ENCODE measurements around the gene CYTH1. TPM values are rescaled to one million over a fixed set of nuclear protein-coding genes. Genes with fewer than 3 reads are reported as not detected.

The CYTH1 gene
- total RNA-seq, 1 experiment from 2014 or later = 40.3 TPM

DNA sequence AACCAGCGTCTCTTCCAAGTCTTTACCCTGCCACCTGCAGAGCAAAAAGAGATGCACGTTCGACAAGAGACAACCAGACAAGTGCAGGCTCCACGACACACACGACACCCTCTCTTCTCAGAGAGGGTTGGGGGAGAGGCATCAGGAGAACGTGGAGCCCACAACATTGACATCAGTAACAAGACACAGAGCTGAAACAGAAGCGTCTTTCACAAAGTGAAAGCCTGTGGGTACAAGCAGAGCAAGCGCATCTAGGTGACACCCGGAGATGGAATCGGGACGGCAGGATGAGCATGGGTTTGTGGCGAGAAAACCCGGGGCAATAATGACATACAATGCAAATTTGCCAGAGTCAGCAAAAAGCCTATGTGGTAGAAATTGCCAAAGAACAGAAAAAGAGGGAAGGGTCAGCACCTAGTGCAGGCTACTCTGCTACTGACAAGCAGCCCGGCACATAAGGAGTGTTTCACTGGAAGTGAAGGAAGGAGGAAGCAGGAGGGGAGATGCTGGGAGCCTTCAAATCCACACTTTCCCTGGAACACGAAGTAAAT, 89.5 kb downstream of the CYTH1 start:
- intact Hi-C loops (cut with micrococcal nuclease; ENCODE audit: unreplicated experiment) = no loop called here
- no peaks in the 10 kb centered on the region for H3K9me2 ChIP-seq (ENCODE audit: insufficient read depth)
- H2AFZ ChIP-seq = no peak overlapping the region
- no peak for DNase-seq
- no peak for TF ChIP-seq EZH2 (IDR thresholded peaks at IDR 0.05; ENCODE audit: low read depth)
- TF ChIP-seq, protein P1, sequence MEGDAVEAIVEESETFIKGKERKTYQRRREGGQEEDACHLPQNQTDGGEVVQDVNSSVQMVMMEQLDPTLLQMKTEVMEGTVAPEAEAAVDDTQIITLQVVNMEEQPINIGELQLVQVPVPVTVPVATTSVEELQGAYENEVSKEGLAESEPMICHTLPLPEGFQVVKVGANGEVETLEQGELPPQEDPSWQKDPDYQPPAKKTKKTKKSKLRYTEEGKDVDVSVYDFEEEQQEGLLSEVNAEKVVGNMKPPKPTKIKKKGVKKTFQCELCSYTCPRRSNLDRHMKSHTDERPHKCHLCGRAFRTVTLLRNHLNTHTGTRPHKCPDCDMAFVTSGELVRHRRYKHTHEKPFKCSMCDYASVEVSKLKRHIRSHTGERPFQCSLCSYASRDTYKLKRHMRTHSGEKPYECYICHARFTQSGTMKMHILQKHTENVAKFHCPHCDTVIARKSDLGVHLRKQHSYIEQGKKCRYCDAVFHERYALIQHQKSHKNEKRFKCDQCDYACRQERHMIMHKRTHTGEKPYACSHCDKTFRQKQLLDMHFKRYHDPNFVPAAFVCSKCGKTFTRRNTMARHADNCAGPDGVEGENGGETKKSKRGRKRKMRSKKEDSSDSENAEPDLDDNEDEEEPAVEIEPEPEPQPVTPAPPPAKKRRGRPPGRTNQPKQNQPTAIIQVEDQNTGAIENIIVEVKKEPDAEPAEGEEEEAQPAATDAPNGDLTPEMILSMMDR (conservative IDR thresholded peaks at IDR 0.05) = no peak
- no peaks in the 10 kb centered on the region for H3K4me1 ChIP-seq (replicated peaks; ENCODE audit: insufficient read depth)
- no peak overlapping the region for H3K27ac ChIP-seq
- H3K36me3 ChIP-seq (ENCODE audit: low read depth) = peaks cover 3% of the 10 kb centered on the region; the same call in 1 of the 2 replicates
- CTCF ChIA-PET = no interaction called here
- POLR2A ChIA-PET (ENCODE audit: unreplicated experiment) = no interaction called here
- H3K27me3 ChIP-seq (ENCODE audit: insufficient read depth, low read depth) = no peaks in the 10 kb centered on the region
- no peaks in the 10 kb centered on the region for H3F3A ChIP-seq (ENCODE audit: insufficient read depth, low read depth)
- no TSS peak for BruUV-seq (replicated peaks)
- H3K79me2 ChIP-seq (ENCODE audit: low read depth) = no peaks in the 10 kb centered on the region
- H3K4me3 ChIP-seq = no peak overlapping the region
- no peak overlapping the region for H3K4me2 ChIP-seq
- no peaks in the 10 kb centered on the region for H3K9me3 ChIP-seq (ENCODE audit: insufficient read depth, low read depth)
- H4K20me1 ChIP-seq (ENCODE audit: insufficient read depth) = no peaks in the 10 kb centered on the region

DNA sequence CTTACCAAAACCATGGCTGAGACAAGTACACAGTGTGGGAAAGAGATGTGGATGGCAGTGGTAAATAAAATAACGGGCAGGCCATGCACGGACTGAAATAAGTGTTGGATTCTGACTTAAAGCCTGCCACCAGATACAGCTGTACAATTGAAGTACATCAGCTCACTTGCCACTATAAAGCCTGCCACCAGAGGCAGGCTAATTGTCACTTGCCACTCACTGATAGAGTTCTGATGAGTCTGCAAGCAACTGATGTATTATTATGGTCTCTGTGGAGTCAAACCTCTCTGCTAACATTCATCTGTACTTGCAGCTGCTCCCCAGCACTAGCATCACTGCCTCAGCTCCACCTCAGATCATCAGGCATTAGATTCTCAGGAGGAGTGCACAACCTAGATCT, 93.0 kb downstream of the CYTH1 start:
- no peaks in the 10 kb centered on the region for H3K9me2 ChIP-seq (ENCODE audit: insufficient read depth)
- no peaks in the 10 kb centered on the region for H3K4me1 ChIP-seq (replicated peaks; ENCODE audit: insufficient read depth)
- H3K4me3 ChIP-seq = no peak overlapping the region
- no peaks in the 10 kb centered on the region for H4K20me1 ChIP-seq (ENCODE audit: insufficient read depth)
- no peak for DNase-seq
- no peaks in the 10 kb centered on the region for H3K9me3 ChIP-seq (ENCODE audit: insufficient read depth, low read depth)
- TF ChIP-seq, protein P1 (conservative IDR thresholded peaks at IDR 0.05) = no peak
- TF ChIP-seq EZH2 (IDR thresholded peaks at IDR 0.05; ENCODE audit: low read depth) = no peak
- H3K4me2 ChIP-seq = no peak overlapping the region
- intact Hi-C loops (cut with micrococcal nuclease; ENCODE audit: unreplicated experiment) = no loop called here
- no peaks in the 10 kb centered on the region for H3K79me2 ChIP-seq (ENCODE audit: low read depth)
- ChIA-PET CTCF (no interaction called here), POLR2A (ENCODE audit: unreplicated experiment) (no interaction called here)
- no peaks in the 10 kb centered on the region for H3K27me3 ChIP-seq (ENCODE audit: insufficient read depth, low read depth)
- H3F3A ChIP-seq (ENCODE audit: insufficient read depth, low read depth) = no peaks in the 10 kb centered on the region
- H3K27ac ChIP-seq = no peak overlapping the region
- no TSS peak for BruUV-seq (replicated peaks)
- no peak overlapping the region for H2AFZ ChIP-seq
- no peaks in the 10 kb centered on the region for H3K36me3 ChIP-seq (ENCODE audit: low read depth)

DNA sequence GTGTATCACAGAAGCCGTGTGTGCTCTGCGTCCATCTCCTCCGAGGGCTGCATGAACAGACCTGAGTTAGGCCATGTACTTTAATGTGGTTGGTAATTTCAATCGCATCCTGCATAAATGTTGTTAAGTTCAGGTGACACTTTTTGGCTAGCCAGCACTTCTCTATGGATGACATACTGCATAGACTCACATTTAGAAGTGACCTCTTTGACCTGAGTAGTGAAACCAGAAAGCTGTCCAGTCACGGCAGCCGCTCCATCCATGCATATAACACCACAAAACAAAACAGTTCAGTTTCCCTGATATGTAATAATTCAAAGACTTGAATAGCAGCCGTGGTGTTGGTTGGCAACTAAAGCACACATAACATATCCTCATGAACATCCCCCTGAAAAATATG, 94.1 kb downstream of the CYTH1 start:
- Histone ChIP-seq H3K4me2 (no peak overlapping the region), H3K27me3 (ENCODE audit: insufficient read depth, low read depth) (no peaks in the 10 kb centered on the region), H3K36me3 (ENCODE audit: low read depth) (no peaks in the 10 kb centered on the region), H3K4me3 (no peak overlapping the region), H3K27ac (no peak overlapping the region), H3K4me1 (replicated peaks; ENCODE audit: insufficient read depth) (no peaks in the 10 kb centered on the region), H3K9me3 (ENCODE audit: insufficient read depth, low read depth) (no peaks in the 10 kb centered on the region), H2AFZ (no peak overlapping the region), H3K9me2 (ENCODE audit: insufficient read depth) (no peaks in the 10 kb centered on the region), H3K79me2 (ENCODE audit: low read depth) (no peaks in the 10 kb centered on the region), H4K20me1 (ENCODE audit: insufficient read depth) (no peaks in the 10 kb centered on the region), H3F3A (ENCODE audit: insufficient read depth, low read depth) (0 out of 2 replicates have a peak, but pooled peaks cover 4% of the 10 kb centered on the region)
- BruUV-seq (replicated peaks) = no TSS peak
- no peak for DNase-seq
- intact Hi-C loops (cut with micrococcal nuclease; ENCODE audit: unreplicated experiment) = no loop called here
- CTCF ChIA-PET = no interaction called here
- POLR2A ChIA-PET (ENCODE audit: unreplicated experiment) = no interaction called here
- TF ChIP-seq, protein P1 (conservative IDR thresholded peaks at IDR 0.05) = no peak
- no peak for TF ChIP-seq EZH2 (IDR thresholded peaks at IDR 0.05; ENCODE audit: low read depth)
